SU-DHL-6 (cell line): ENCODE results near the gene GLMN.

Experiments used
- CTCF ChIP-seq: fragments of 200-600 bp; sonication (generic); IDR thresholded peaks from one replicate; pipeline ENCODE4 v1.5.1; 2017; ENCODE audit warnings: antibody characterized with exemption, mild to moderate bottlenecking, low read length, moderate library complexity; ENCODE audit not compliant: insufficient read depth, poor library complexity, severe bottlenecking
- EZH2phosphoT487 ChIP-seq: fragments of 200-600 bp; sonication (generic), shearing (Covaris generic); conservative IDR thresholded peaks from 2 replicates; pipeline ENCODE4 v1.6.1; 2018; ENCODE audit warnings: mild to moderate bottlenecking, antibody characterized with exemption, low read length, moderate library complexity, mixed read lengths

GRCh38 chr1:92210701-92211100 lies 88.1 kb downstream of the GLMN start:
- TF ChIP-seq CTCF (no peak), EZH2phosphoT487 (no peak)
